Upper lobe of right lung (tissue), 1 donor: ENCODE measurements around the gene TLDC2. TPM values are rescaled to one million over a fixed set of nuclear protein-coding genes. Genes with fewer than 3 reads are reported as not detected.
A peak's percentile ranks its signal among the peaks of the same experiment; 100 is the strongest.

Experiments used
- ATAC-seq: fragments of 200-7000 bp; cut with Tn5 transposase; one replicate; pipeline ENCODE4 v1.9.1; 2020; ENCODE audit warnings: mild to moderate bottlenecking, moderate library complexity
- DNase-seq: peaks from one replicate; pipeline ENCODE4 v3.0.0-alpha.2; 2020
- H3K27ac ChIP-seq: fragments of 200-600 bp; one replicate; pipeline ENCODE4 v1.8.0; 2022
- H3K27me3 ChIP-seq: fragments of 200-600 bp; one replicate; pipeline ENCODE4 v1.8.0; 2022; ENCODE audit warnings: mild to moderate bottlenecking
- H3K36me3 ChIP-seq: fragments of 200-600 bp; one replicate; pipeline ENCODE4 v1.8.0; 2022
- H3K4me1 ChIP-seq: fragments of 200-600 bp; one replicate; pipeline ENCODE4 v1.8.0; 2022
- H3K4me3 ChIP-seq: fragments of 200-600 bp; one replicate; pipeline ENCODE4 v1.8.0; 2022; ENCODE audit warnings: mild to moderate bottlenecking
- H3K9me3 ChIP-seq: fragments of 200-600 bp; one replicate; pipeline ENCODE4 v1.8.0; 2022
- CTCF ChIP-seq: fragments of 200-600 bp; IDR thresholded peaks from one replicate; pipeline ENCODE4 v1.8.0; 2022; ENCODE audit warnings: antibody characterized with exemption
- intact Hi-C: fragments of 100-400 bp; cut with DNase I; formaldehyde crosslinking; loops from one replicate; pipeline ENCODE4 v1.11.0; 2022
- total RNA-seq: library from RNA; stranded (reverse); fragmentation: NEBNext Ultra II Directional; extraction: Animal tissue kit (Norgen Biotek cat#: 25700); gene quantifications from one replicate; pipeline ENCODE4 v1.2.1, GENCODE V29; 2021
- donor health status: DM: no; HTN: yes; CAD: no; lungs with severe emphysema.

TLDC2 gene
- total RNA-seq, 1 donor from 2014 or later: 1.6 TPM

GRCh38 chr20:36855241-36855657 is 20.7 kb upstream of the TLDC2 start:
- H3K4me1 ChIP-seq: peaks cover 60% of the 10 kb centered on the region
- no peaks in the 10 kb centered on the region for H3K9me3 ChIP-seq
- no peaks in the 10 kb centered on the region for H3K27me3 ChIP-seq
- TF ChIP-seq CTCF: no peak
- DNase-seq: no peak
- intact Hi-C loops: no loop called here
- no peaks in the 10 kb centered on the region for H3K36me3 ChIP-seq
- H3K4me3 ChIP-seq: no peak overlapping the region
- peak overlapping the region; percentile 60 for H3K27ac ChIP-seq
- no peak for ATAC-seq

- Histone ChIP-seq H3K4me1 (peaks cover 68% of the 10 kb centered on the region), H3K27ac (peak overlapping the region; percentile 72), H3K36me3 (no peaks in the 10 kb centered on the region), H3K4me3 (no peak overlapping the region), H3K9me3 (no peaks in the 10 kb centered on the region), H3K27me3 (no peaks in the 10 kb centered on the region)
- intact Hi-C loops: no loop called here
- DNase-seq: no peak
- no peak for ATAC-seq
- no peak for TF ChIP-seq CTCF
These were observed 19.7 kb upstream of the TLDC2 start for GRCh38 chr20:36856195-36856594.

GRCh38 chr20:36856691-36857635 is 19.0 kb upstream of the TLDC2 start:
- no peak for TF ChIP-seq CTCF
- no peak overlapping the region for H3K4me3 ChIP-seq
- peak; percentile 31 for ATAC-seq
- intact Hi-C loops: no loop called here
- no peaks in the 10 kb centered on the region for H3K9me3 ChIP-seq
- no peak for DNase-seq
- H3K27ac ChIP-seq: peak overlapping the region; percentile 72
- H3K27me3 ChIP-seq: no peaks in the 10 kb centered on the region
- H3K4me1 ChIP-seq: peaks cover 71% of the 10 kb centered on the region
- H3K36me3 ChIP-seq: no peaks in the 10 kb centered on the region

- intact Hi-C loops: no loop called here
- ATAC-seq (no peak), DNase-seq (no peak)
- Histone ChIP-seq H3K9me3 (no peaks in the 10 kb centered on the region), H3K27ac (no peak overlapping the region), H3K4me1 (peaks cover 63% of the 10 kb centered on the region), H3K4me3 (no peak overlapping the region), H3K36me3 (no peaks in the 10 kb centered on the region), H3K27me3 (no peaks in the 10 kb centered on the region)
- no peak for TF ChIP-seq CTCF
These were observed 16.7 kb upstream of the TLDC2 start for GRCh38 chr20:36859282-36859555.

GRCh38 chr20:36859700-36860330 is 16.1 kb upstream of the TLDC2 start:
- ATAC-seq: no peak
- DNase-seq: no peak
- no peak for TF ChIP-seq CTCF
- H3K4me1 ChIP-seq: peaks cover 63% of the 10 kb centered on the region
- H3K27me3 ChIP-seq: no peaks in the 10 kb centered on the region
- no peaks in the 10 kb centered on the region for H3K9me3 ChIP-seq
- H3K36me3 ChIP-seq: no peaks in the 10 kb centered on the region
- H3K4me3 ChIP-seq: no peak overlapping the region
- peak overlapping the region; percentile 11 for H3K27ac ChIP-seq
- intact Hi-C loops: no loop called here
